WTC11 (cell line): ENCODE measurements around the gene CDKN2B.

Experiments
- ARID4B ChIP-seq: sonication (generic); formaldehyde crosslinking; IDR thresholded peaks from 2 replicates; pipeline ENCODE4 v1.8.0; 2023; ENCODE audit warnings: missing genetic modification reagents, mild to moderate bottlenecking, borderline replicate concordance
- CBFB ChIP-seq: sonication (generic); formaldehyde crosslinking; IDR thresholded peaks from 2 replicates; pipeline ENCODE4 v1.8.1; 2022; ENCODE audit warnings: mild to moderate bottlenecking, low read depth, missing genetic modification reagents
- CREB1 ChIP-seq: sonication (generic); formaldehyde crosslinking; IDR thresholded peaks from 2 replicates; pipeline ENCODE4 v1.8.0; 2023; ENCODE audit warnings: mild to moderate bottlenecking, missing genetic modification reagents
- CREM ChIP-seq: sonication (generic); formaldehyde crosslinking; IDR thresholded peaks from 2 replicates; pipeline ENCODE4 v1.8.1; 2022; ENCODE audit warnings: mild to moderate bottlenecking, missing genetic modification reagents, moderate library complexity
- CTCF ChIP-seq: fragments of 200-600 bp; IDR thresholded peaks from 2 replicates; pipeline ENCODE4 v1.8.0; 2022; ENCODE audit warnings: antibody characterized with exemption
- ETV6 ChIP-seq: sonication (generic); formaldehyde crosslinking; IDR thresholded peaks from 2 replicates; pipeline ENCODE4 v1.8.1; 2022; ENCODE audit warnings: mild to moderate bottlenecking, missing genetic modification reagents
- FOXP4 ChIP-seq: sonication (generic); formaldehyde crosslinking; IDR thresholded peaks from 2 replicates; pipeline ENCODE4 v1.8.0; 2022; ENCODE audit warnings: mild to moderate bottlenecking, missing genetic modification reagents
- GABPB1 ChIP-seq: sonication (generic); formaldehyde crosslinking; IDR thresholded peaks from 2 replicates; pipeline ENCODE4 v1.8.1; 2023; ENCODE audit warnings: mild to moderate bottlenecking, missing genetic modification reagents
- SMAD4 ChIP-seq: sonication (generic); formaldehyde crosslinking; IDR thresholded peaks from 2 replicates; pipeline ENCODE4 v1.8.0; 2022; ENCODE audit warnings: mild to moderate bottlenecking, missing genetic modification reagents
- TCF7 ChIP-seq: sonication (generic); formaldehyde crosslinking; IDR thresholded peaks from 2 replicates; pipeline ENCODE4 v1.8.0; 2022; ENCODE audit warnings: mild to moderate bottlenecking, low read depth, missing genetic modification reagents, moderate library complexity
- ZNF317 ChIP-seq: sonication (generic); formaldehyde crosslinking; IDR thresholded peaks from 2 replicates; pipeline ENCODE4 v1.8.1; 2023; ENCODE audit warnings: low read depth, mild to moderate bottlenecking, moderate library complexity, missing genetic modification reagents, borderline replicate concordance
- TF ChIP-seq, protein P1 (sequence below): sonication (generic); formaldehyde crosslinking; IDR thresholded peaks from 2 replicates; pipeline ENCODE4 v1.8.1; 2023; ENCODE audit warnings: mild to moderate bottlenecking, missing genetic modification reagents, moderate library complexity

GRCh38 chr9:21965401-21965951, 43.6 kb downstream of the CDKN2B start:
- TF ChIP-seq SMAD4 (CRISPR knock-in tag), result no peak
- TF ChIP-seq CTCF, result no peak
- TF ChIP-seq CREB1 (CRISPR knock-in tag), result no peak
- TF ChIP-seq ARID4B (CRISPR knock-in tag), result no peak
- TF ChIP-seq FOXP4, result no peak
- no peak for TF ChIP-seq ETV6 (CRISPR knock-in tag)
- TF ChIP-seq, protein P1, sequence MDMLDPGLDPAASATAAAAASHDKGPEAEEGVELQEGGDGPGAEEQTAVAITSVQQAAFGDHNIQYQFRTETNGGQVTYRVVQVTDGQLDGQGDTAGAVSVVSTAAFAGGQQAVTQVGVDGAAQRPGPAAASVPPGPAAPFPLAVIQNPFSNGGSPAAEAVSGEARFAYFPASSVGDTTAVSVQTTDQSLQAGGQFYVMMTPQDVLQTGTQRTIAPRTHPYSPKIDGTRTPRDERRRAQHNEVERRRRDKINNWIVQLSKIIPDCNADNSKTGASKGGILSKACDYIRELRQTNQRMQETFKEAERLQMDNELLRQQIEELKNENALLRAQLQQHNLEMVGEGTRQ (CRISPR knock-in tag), result no peak
- no peak for TF ChIP-seq CBFB (CRISPR knock-in tag)
- TF ChIP-seq GABPB1 (CRISPR knock-in tag), result no peak
- no peak for TF ChIP-seq TCF7 (CRISPR knock-in tag)
- no peak for TF ChIP-seq CREM
- TF ChIP-seq ZNF317, result no peak
